ENCODE measurements around the gene LRFN2. TPM values are rescaled to one million over a fixed set of nuclear protein-coding genes. Genes with fewer than 3 reads are reported as not detected.

LRFN2 gene
- total RNA-seq, 1 experiment from 2014 or later: not detected

DNA sequence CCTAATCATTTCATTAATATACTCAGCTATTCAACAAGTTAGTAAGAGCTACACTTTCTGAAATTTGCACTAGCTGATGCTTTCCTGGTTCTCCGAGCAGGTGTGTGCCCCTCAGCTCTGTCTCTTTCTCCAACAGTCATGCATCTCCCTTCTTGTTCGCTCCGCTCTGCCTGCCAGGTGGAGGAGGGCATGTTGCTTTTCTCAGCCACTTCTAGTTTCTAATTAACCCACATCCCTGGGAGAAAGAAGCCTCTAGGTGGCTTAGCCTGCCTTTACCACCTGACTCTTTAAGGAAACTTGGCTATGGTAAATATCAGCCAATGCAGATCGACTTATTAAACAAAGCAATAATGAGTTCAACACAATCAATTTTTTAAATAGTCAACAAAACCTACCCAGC lies 34.2 kb downstream of the LRFN2 start:
- Histone ChIP-seq H3K79me2 (ENCODE audit: low read length) (no peaks in the 10 kb centered on the region), H3K9ac (ENCODE audit: low read length) (no peak overlapping the region), H3K4me3 (ENCODE audit: low read length) (no peak overlapping the region), H3K36me3 (ENCODE audit: low read depth, low read length) (no peaks in the 10 kb centered on the region; the same call in 1 of the 2 replicates), H3K27me3 (ENCODE audit: low read length) (no peaks in the 10 kb centered on the region; the same call in 1 of the 2 replicates), H3K9me3 (ENCODE audit: low read length) (no peaks in the 10 kb centered on the region), H3K27ac (ENCODE audit: low read length) (no peak overlapping the region), H3K9me2 (replicated peaks; ENCODE audit: low read length) (no peaks in the 10 kb centered on the region), H3K4me2 (ENCODE audit: low read length) (no peak overlapping the region), H3K4me1 (ENCODE audit: insufficient read depth, low read length) (no peaks in the 10 kb centered on the region), H2AFZ (ENCODE audit: low read length) (no peak overlapping the region), H3F3A (ENCODE audit: low read length, unreplicated experiment) (no peaks in the 10 kb centered on the region), H4K20me1 (ENCODE audit: low read length) (no peaks in the 10 kb centered on the region)
- ATAC-seq: no peak
- intact Hi-C loops (cut with micrococcal nuclease): no loop called here
- DNase-seq: no peak
- ChIA-PET CTCF (no interaction called here), POLR2A (ENCODE audit: unreplicated experiment) (no interaction called here)
- TF ChIP-seq CTCF (conservative IDR thresholded peaks at IDR 0.05; ENCODE audit: low read depth, low read length) (no peak), EZH2 (IDR thresholded peaks at IDR 0.05; ENCODE audit: low read length, unreplicated experiment) (no peak), EZH2phosphoT487 (IDR thresholded peaks at IDR 0.05; ENCODE audit: borderline replicate concordance, low read length) (no peak)
- no TSS peak for BruUV-seq (replicated peaks)

DNA sequence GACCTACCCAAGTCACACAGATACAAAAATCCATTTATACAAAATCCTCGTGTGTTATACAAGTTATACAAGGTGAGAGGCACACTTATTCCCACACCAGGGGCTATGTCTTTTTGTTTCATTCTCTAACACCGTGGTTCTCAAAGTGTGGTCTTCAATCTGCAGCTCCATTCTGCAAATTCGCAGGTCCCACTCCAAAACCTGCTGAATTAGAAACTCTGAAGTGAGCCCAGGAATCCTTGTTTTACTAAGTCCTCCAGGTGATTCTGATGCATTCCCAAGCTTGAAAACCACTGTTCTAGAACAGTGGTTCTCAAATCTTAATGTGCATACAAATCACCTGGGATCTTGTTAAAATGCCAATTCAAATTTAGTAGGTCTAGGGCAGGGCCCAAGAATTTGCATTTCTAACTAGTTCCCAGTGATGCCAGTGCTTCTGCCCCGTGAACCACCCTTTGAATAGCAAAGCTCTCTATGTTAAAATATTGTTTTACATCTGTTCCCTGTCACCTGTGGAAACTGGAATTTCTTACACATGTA lies 35.1 kb downstream of the LRFN2 start:
- no peaks in the 10 kb centered on the region; the same call in 1 of the 2 replicates for H3K36me3 ChIP-seq (ENCODE audit: low read depth, low read length)
- no peaks in the 10 kb centered on the region; the same call in 1 of the 2 replicates for H3K27me3 ChIP-seq (ENCODE audit: low read length)
- intact Hi-C loops (cut with micrococcal nuclease): no loop called here
- no peak overlapping the region for H2AFZ ChIP-seq (ENCODE audit: low read length)
- no peak overlapping the region for H3K27ac ChIP-seq (ENCODE audit: low read length)
- H4K20me1 ChIP-seq (ENCODE audit: low read length): no peaks in the 10 kb centered on the region
- H3K9me3 ChIP-seq (ENCODE audit: low read length): no peaks in the 10 kb centered on the region
- no peak overlapping the region for H3K4me3 ChIP-seq (ENCODE audit: low read length)
- no peaks in the 10 kb centered on the region for H3K79me2 ChIP-seq (ENCODE audit: low read length)
- TF ChIP-seq EZH2 (IDR thresholded peaks at IDR 0.05; ENCODE audit: low read length, unreplicated experiment) (no peak), EZH2phosphoT487 (IDR thresholded peaks at IDR 0.05; ENCODE audit: borderline replicate concordance, low read length) (no peak), CTCF (conservative IDR thresholded peaks at IDR 0.05; ENCODE audit: low read depth, low read length) (no peak)
- POLR2A ChIA-PET (ENCODE audit: unreplicated experiment): no interaction called here
- H3K4me1 ChIP-seq (ENCODE audit: insufficient read depth, low read length): no peaks in the 10 kb centered on the region
- CTCF ChIA-PET: no interaction called here
- DNase-seq (no peak), ATAC-seq (no peak)
- BruUV-seq (replicated peaks): no TSS peak
- H3K9ac ChIP-seq (ENCODE audit: low read length): no peak overlapping the region
- H3K9me2 ChIP-seq (replicated peaks; ENCODE audit: low read length): no peaks in the 10 kb centered on the region
- H3F3A ChIP-seq (ENCODE audit: low read length, unreplicated experiment): no peaks in the 10 kb centered on the region
- H3K4me2 ChIP-seq (ENCODE audit: low read length): no peak overlapping the region

DNA sequence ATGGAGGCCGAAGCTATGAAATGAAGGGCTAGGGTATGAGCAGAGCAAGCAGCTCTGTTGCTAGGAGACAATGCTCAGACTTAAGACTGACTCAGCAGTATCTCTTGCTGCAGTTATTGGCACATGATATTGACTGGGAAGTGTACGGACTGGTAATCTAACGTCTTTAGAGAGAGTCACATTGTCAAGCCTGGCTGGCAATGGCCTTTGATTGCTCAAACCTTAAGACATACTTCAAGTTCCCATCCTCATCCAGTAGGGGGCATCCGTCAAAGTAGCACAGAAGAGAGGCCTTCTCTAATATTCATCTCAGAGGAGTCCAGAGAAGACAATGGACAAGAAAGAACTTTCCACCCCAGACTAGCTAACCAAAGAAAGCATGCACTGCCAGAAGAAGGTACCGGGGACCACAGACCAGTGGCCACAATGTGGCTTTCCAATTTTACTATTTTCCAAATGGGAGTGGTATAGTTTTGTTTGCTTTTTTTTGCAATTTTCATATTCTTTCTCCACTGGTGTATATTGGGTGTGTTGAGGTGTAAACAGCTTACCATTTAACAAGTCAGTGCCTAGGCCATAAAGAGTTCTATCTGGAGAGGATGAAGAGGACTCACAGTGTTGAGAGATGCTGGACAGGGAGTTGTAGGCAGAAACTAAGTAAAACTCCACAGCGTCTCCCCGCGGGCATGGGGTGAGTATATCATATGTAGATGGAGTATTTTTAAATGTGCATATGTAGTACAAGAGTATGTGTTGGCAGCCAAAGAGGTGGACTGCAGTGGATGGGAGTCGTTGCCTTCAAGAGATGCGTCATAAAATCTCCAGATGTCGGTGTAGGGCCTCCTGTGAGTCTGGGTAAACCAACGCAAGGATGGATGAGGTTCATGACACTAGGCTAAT lies 36.7 kb downstream of the LRFN2 start:
- Histone ChIP-seq H3K79me2 (ENCODE audit: low read length) (no peaks in the 10 kb centered on the region), H2AFZ (ENCODE audit: low read length) (no peak overlapping the region), H3K36me3 (ENCODE audit: low read depth, low read length) (no peaks in the 10 kb centered on the region; the same call in 1 of the 2 replicates), H3K4me3 (ENCODE audit: low read length) (no peak overlapping the region), H3K9ac (ENCODE audit: low read length) (no peak overlapping the region), H3K27ac (ENCODE audit: low read length) (no peak overlapping the region), H3K27me3 (ENCODE audit: low read length) (peaks cover 3% of the 10 kb centered on the region; the same call in 1 of the 2 replicates), H4K20me1 (ENCODE audit: low read length) (no peaks in the 10 kb centered on the region), H3K4me1 (ENCODE audit: insufficient read depth, low read length) (no peaks in the 10 kb centered on the region), H3K9me3 (ENCODE audit: low read length) (no peaks in the 10 kb centered on the region), H3K9me2 (replicated peaks; ENCODE audit: low read length) (no peaks in the 10 kb centered on the region), H3K4me2 (ENCODE audit: low read length) (no peak overlapping the region), H3F3A (ENCODE audit: low read length, unreplicated experiment) (no peaks in the 10 kb centered on the region)
- intact Hi-C loops (cut with micrococcal nuclease): no loop called here
- ATAC-seq: no peak
- TF ChIP-seq CTCF (conservative IDR thresholded peaks at IDR 0.05; ENCODE audit: low read depth, low read length) (peak; percentile 67), EZH2 (IDR thresholded peaks at IDR 0.05; ENCODE audit: low read length, unreplicated experiment) (no peak)
- ChIA-PET POLR2A (ENCODE audit: unreplicated experiment) (no interaction called here), CTCF (no interaction called here)
- BruUV-seq (replicated peaks): no TSS peak
- DNase-seq: peak; percentile 49
